ENCODE data around the gene PLEKHM1.
"Not testable (repeated sequence)": the region's sequence is repeated elsewhere in the genome, so short reads cannot be mapped to it uniquely, and the experiment has no call there.

- TF ChIP-seq CTCF (IDR thresholded peaks at IDR 0.05 in 8 of 11, conservative IDR thresholded peaks at IDR 0.05 in 3 of 11); POLR2A (IDR thresholded peaks at IDR 0.05); POLR2AphosphoS5 (IDR thresholded peaks at IDR 0.05): not testable (repeated sequence)
Observed at GRCh38 chr17:45483591-45484216, 6.8 kb downstream of the PLEKHM1 start.

All from spleen (tissue), 7 donors.